ENCODE results near the gene SAPCD2. TPM values are rescaled to one million over a fixed set of nuclear protein-coding genes. Genes with fewer than 3 reads are reported as not detected.

Gene SAPCD2
- total RNA-seq, 2 donors from 2014 or later = 19.2 to 57.8 TPM

DNA sequence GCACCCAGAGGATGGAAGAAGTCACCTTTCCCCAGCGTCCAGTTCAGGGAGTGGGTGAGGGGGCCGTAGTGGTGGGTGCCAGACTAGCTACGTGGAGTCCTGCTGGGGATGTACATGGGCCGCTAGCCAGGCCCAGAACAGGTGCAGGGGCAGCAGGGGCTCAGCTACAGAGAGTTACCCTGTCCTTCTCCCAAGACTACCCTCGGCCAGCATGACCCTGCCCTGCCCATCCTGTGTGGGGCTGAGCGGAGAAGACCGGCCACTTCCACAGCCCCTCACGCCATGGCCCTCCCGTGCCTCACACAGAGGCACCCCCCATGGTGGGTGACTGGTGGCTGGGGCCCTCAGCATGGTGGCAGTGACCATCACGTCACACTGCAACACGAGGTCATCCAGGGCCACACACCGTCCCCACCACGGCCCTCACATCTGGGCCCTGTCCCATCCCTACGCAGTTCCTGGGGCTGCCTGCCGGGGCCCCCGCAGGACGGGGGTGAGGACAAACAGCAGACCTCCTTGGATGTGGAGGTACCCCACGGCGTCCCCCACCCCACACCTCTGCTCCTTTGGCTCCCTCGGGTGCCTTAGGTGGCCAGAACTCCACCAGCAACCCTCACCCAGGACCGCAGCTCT lies 45.2 kb upstream of the SAPCD2 start:
- Histone ChIP-seq H3K27ac (no peak overlapping the region), H3K9me3 (no peaks in the 10 kb centered on the region), H3K9ac (ENCODE audit: low read depth in 2 of 2, low read length in 2 of 2) (peak overlapping the region in 1 of 2 donors; percentile 72), H3K4me3 (no peak overlapping the region), H3K36me3 (no peaks in the 10 kb centered on the region), H3K27me3 (peaks cover 4% of the 10 kb centered on the region), H3K4me1 (no peaks in the 10 kb centered on the region)
- DNase-seq = no peak
- TF ChIP-seq, protein P1, sequence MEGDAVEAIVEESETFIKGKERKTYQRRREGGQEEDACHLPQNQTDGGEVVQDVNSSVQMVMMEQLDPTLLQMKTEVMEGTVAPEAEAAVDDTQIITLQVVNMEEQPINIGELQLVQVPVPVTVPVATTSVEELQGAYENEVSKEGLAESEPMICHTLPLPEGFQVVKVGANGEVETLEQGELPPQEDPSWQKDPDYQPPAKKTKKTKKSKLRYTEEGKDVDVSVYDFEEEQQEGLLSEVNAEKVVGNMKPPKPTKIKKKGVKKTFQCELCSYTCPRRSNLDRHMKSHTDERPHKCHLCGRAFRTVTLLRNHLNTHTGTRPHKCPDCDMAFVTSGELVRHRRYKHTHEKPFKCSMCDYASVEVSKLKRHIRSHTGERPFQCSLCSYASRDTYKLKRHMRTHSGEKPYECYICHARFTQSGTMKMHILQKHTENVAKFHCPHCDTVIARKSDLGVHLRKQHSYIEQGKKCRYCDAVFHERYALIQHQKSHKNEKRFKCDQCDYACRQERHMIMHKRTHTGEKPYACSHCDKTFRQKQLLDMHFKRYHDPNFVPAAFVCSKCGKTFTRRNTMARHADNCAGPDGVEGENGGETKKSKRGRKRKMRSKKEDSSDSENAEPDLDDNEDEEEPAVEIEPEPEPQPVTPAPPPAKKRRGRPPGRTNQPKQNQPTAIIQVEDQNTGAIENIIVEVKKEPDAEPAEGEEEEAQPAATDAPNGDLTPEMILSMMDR (IDR thresholded peaks at IDR 0.05) = no peak
- intact Hi-C loops (cut with DNase I) = no loop called here

DNA sequence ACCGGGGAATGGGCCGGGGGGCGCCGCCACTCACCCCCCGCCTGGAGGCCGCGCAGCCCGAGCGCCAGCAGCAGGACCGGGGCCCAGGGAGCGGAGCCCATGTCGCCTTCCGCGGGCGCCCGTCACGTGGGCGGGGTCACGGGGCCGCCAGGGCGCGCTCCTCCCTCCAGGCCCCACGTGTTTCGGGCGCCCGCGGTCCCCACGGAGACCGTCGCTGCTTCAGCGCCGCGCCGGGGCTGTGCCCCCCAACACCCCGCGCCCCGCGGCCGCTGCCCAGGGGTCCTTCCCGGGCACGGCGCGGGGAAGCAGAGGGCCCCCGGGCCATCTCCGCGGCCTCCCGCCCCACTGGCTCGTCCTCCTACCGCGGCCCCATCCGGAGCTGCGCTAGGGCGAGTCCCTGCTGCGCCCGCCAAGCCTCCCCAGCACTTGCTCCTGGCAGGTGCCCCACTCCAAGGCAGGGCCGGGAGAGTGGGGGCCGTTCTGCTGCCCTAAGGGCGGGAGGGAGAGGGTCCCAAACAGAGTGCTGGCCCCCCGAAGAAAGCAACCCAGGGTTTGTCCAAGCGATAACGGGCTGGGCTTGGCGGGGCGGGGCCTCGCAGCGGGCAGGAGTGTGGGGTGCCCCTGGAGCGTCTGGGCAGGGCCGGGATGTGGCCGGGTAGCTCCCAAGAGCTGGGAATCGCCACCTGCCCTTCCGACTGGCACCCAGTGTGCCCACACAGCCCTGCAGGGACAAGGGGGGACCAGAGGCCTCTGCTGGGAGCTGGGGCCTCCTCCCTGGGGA lies 44.4 kb upstream of the SAPCD2 start, which contains the start of gene DPP7:
TSS of gene DPP7 (minus strand) at position 121 of the 781 bp plus-strand sequence. CDS start at position 101, 20 bp downstream.
- peak within 1 kb of the TSS; percentile 40 to 72 for H3K9ac ChIP-seq (ENCODE audit: low read depth in 2 of 2, low read length in 2 of 2)
- intact Hi-C loops (cut with DNase I) = no loop called here

DNA sequence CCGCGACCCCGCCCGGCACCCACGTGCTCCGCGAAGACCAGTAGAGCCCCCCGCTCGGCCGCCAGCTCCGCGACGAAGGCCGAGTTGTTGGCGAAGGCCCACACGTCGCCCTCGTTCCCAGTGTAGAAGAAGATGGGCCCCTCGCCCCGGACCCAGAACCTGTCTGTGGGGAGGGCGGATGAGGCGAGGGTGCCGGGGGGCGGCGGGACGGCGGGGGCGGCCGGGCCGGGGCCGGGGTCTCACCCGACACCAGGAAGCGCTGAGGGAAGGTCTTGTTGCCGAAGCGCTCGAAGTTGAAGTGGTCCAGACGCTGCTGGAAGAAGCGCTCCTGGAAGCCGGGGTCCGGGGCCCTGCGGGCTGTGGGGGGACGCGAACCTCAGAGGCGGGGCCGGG lies 43.9 kb upstream of the SAPCD2 start:
- H3K4me3 ChIP-seq = peak overlapping the region; percentile 72
- H3K36me3 ChIP-seq = no peaks in the 10 kb centered on the region
- no peak overlapping the region for H3K27ac ChIP-seq
- TF ChIP-seq, protein P1 (IDR thresholded peaks at IDR 0.05) = no peak
- H3K4me1 ChIP-seq = no peaks in the 10 kb centered on the region
- H3K9ac ChIP-seq (ENCODE audit: low read depth in 2 of 2, low read length in 2 of 2) = no peak overlapping the region
- intact Hi-C loops (cut with DNase I) = no loop called here
- no peaks in the 10 kb centered on the region for H3K9me3 ChIP-seq
- no peak for DNase-seq
- peaks cover 4% of the 10 kb centered on the region for H3K27me3 ChIP-seq

More for the DNA sequence above, 44.4 kb upstream of the SAPCD2 start, which contains the start of gene DPP7:
- peaks cover 4% of the 10 kb centered on the region for H3K27me3 ChIP-seq
- peak; percentile 78 for DNase-seq
- peak within 1 kb of the TSS; percentile 72 for H3K4me3 ChIP-seq
- H3K9me3 ChIP-seq = no peaks in the 10 kb centered on the region
- H3K27ac ChIP-seq = no peak within 1 kb of the TSS
- H3K36me3 ChIP-seq = no peaks in the 10 kb centered on the region
- H3K4me1 ChIP-seq = no peaks in the 10 kb centered on the region
- TF ChIP-seq, protein P1 (IDR thresholded peaks at IDR 0.05) = no peak

DNA sequence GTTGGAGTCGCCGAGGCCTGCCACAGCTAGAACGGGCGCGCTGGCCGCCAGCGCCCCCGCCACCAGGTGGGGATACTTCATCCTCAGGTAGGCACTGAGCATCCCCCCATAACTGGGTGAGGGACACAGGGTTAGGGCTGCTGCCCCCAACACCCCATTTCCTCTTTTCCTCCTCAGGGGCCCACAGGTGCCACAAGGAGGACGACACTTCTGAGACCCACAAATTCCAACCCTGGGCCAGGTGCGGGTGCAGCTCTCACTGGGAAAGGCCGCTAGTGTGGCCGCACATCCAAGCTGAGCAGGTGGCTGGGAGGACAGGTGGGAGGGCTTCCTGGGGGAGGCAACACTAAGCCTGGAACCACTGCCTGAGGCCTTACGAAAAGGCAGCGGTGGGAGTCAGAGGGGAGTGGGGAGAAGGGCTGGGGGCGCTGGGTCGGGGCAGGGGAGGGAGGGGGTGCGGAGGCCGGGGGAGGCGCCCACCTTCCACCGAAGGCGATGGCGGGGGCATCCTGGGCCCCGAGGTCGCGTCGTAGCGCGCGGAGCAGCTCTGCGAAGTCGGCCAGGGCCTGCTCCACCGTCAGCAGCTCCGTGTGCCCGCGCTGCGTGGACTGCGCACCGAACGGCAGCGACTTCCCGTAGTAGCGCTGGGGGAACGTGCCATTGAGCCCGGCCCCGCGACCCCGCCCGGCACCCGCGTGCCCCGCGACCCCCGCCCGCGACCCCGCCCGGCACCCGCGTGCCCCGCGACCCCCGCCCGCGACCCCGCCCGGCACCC lies 43.2 kb upstream of the SAPCD2 start:
- intact Hi-C loops (cut with DNase I) = no loop called here
- Histone ChIP-seq H3K27ac (no peak overlapping the region), H3K4me3 (peak overlapping the region; percentile 19), H3K9me3 (no peaks in the 10 kb centered on the region), H3K27me3 (peaks cover 4% of the 10 kb centered on the region), H3K36me3 (no peaks in the 10 kb centered on the region), H3K9ac (ENCODE audit: low read depth in 2 of 2, low read length in 2 of 2) (no peak overlapping the region), H3K4me1 (no peaks in the 10 kb centered on the region)
- TF ChIP-seq, protein P1 (IDR thresholded peaks at IDR 0.05) = no peak
- DNase-seq = no peak

Data from colonic mucosa (tissue), 4 donors.